ENCODE data around the gene SLC24A5.

Gene SLC24A5

DNA sequence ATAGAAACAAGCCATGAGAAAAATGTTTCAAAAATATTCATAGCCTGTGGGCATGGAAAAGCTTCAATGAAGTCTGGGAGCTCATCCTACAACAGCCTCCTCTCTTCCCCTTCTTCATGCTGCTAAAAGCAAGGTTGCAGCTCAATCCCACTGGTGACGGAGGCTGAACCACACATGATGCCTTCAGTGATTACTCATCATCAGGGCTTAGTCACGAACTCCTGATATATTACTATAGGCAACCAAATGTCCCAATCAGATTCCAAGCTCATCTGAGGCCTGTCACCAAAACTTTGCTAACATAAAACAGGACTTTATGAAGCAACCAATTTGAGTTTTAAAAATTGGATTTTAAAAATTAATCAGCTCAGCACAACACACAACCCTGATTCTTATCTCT is 24.0 kb upstream of the SLC24A5 start:
- no peaks in the 10 kb centered on the region for H4K20me1 ChIP-seq (ENCODE audit: insufficient read depth, low read length, poor library complexity, severe bottlenecking)
- H3K4me3 ChIP-seq (ENCODE audit: low read length, poor library complexity, severe bottlenecking) = no peak overlapping the region
- no peaks in the 10 kb centered on the region for H3F3A ChIP-seq (ENCODE audit: low read depth)
- H3K9ac ChIP-seq (ENCODE audit: low read depth, low read length, poor library complexity, severe bottlenecking) = no peak overlapping the region
- H3K36me3 ChIP-seq (ENCODE audit: insufficient read depth, low read length) = no peaks in the 10 kb centered on the region
- H3K4me1 ChIP-seq (ENCODE audit: insufficient read depth, low read length, poor library complexity, severe bottlenecking) = no peaks in the 10 kb centered on the region
- H3K9me3 ChIP-seq (ENCODE audit: insufficient read depth, low read depth, low read length) = no peaks in the 10 kb centered on the region
- H3K9me2 ChIP-seq (replicated peaks; ENCODE audit: low read depth, low read length) = no peaks in the 10 kb centered on the region
- H3K4me2 ChIP-seq (ENCODE audit: low read depth, low read length, poor library complexity, severe bottlenecking) = no peak overlapping the region
- TF ChIP-seq EZH2phosphoT487 (IDR thresholded peaks at IDR 0.05; ENCODE audit: borderline replicate concordance) = no peak
- TF ChIP-seq, protein P1, sequence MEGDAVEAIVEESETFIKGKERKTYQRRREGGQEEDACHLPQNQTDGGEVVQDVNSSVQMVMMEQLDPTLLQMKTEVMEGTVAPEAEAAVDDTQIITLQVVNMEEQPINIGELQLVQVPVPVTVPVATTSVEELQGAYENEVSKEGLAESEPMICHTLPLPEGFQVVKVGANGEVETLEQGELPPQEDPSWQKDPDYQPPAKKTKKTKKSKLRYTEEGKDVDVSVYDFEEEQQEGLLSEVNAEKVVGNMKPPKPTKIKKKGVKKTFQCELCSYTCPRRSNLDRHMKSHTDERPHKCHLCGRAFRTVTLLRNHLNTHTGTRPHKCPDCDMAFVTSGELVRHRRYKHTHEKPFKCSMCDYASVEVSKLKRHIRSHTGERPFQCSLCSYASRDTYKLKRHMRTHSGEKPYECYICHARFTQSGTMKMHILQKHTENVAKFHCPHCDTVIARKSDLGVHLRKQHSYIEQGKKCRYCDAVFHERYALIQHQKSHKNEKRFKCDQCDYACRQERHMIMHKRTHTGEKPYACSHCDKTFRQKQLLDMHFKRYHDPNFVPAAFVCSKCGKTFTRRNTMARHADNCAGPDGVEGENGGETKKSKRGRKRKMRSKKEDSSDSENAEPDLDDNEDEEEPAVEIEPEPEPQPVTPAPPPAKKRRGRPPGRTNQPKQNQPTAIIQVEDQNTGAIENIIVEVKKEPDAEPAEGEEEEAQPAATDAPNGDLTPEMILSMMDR (conservative IDR thresholded peaks at IDR 0.05; ENCODE audit: low read length) = no peak
- no peak overlapping the region for H2AFZ ChIP-seq (ENCODE audit: low read length)
- no peaks in the 10 kb centered on the region for H3K27me3 ChIP-seq (ENCODE audit: insufficient read depth, low read length, poor library complexity, severe bottlenecking)
- no peaks in the 10 kb centered on the region for H3K79me2 ChIP-seq (ENCODE audit: insufficient read depth, low read length)

DNA sequence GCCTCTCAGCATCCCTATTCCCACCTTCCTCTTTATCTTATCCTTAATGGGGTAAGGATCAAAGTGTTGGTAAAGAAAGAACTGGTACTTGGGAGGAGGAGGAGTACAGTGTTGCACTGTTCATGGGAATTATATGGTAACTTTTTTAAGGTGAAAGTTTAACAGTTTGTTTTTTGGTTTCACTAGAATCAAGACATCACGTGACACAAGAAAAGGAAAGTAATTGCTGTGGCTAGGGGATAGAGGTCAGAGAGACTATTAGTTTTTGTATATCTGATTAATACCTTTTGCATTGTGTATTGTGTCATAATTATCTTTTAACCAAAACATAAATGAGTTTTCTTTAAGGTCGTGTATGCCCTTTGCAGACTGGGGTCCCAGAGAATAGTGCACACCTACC is 23.5 kb upstream of the SLC24A5 start:
- no peaks in the 10 kb centered on the region for H3F3A ChIP-seq (ENCODE audit: low read depth)

DNA sequence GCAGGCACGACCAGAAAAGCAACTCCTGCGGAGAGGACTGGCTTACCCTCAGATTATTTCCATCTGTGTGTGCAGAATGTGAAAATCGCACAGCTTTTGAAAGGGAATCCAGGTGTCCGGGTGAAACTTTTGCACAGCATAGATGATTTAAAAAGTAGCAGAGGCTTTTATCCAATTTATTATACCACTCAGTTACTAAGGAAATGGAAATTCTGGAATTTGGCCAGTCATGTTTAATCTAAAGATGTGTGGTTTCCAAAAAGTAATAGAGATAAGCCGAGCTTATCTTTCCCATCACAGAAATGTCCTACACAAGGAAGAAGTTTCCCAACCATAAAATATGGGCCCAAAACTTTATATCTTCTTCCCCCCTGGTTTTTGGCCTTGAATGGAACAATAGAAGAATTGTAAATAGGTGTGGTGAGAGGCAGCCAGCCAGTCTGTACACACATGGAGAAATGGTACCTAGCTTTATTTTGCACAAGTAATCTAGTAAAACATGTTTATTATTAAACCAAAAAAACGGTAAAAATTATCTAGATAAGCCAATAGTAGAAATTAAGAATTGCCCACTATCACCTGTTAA is 19.3 kb upstream of the SLC24A5 start:
- Histone ChIP-seq H3K9me3 (ENCODE audit: insufficient read depth, low read depth, low read length) (no peaks in the 10 kb centered on the region), H3F3A (ENCODE audit: low read depth) (no peaks in the 10 kb centered on the region), H3K4me2 (ENCODE audit: low read depth, low read length, poor library complexity, severe bottlenecking) (no peak overlapping the region), H3K9me2 (replicated peaks; ENCODE audit: low read depth, low read length) (no peaks in the 10 kb centered on the region), H3K27me3 (ENCODE audit: insufficient read depth, low read length, poor library complexity, severe bottlenecking) (no peaks in the 10 kb centered on the region), H2AFZ (ENCODE audit: low read length) (no peak overlapping the region), H3K9ac (ENCODE audit: low read depth, low read length, poor library complexity, severe bottlenecking) (no peak overlapping the region), H3K36me3 (ENCODE audit: insufficient read depth, low read length) (no peaks in the 10 kb centered on the region), H3K4me1 (ENCODE audit: insufficient read depth, low read length, poor library complexity, severe bottlenecking) (no peaks in the 10 kb centered on the region), H4K20me1 (ENCODE audit: insufficient read depth, low read length, poor library complexity, severe bottlenecking) (no peaks in the 10 kb centered on the region), H3K4me3 (ENCODE audit: low read length, poor library complexity, severe bottlenecking) (no peak overlapping the region), H3K79me2 (ENCODE audit: insufficient read depth, low read length) (no peaks in the 10 kb centered on the region)
- no peak for TF ChIP-seq EZH2phosphoT487 (IDR thresholded peaks at IDR 0.05; ENCODE audit: borderline replicate concordance)
- TF ChIP-seq, protein P1 (conservative IDR thresholded peaks at IDR 0.05; ENCODE audit: low read length) = no peak

More for the DNA sequence above, 23.5 kb upstream of the SLC24A5 start:
- H3K36me3 ChIP-seq (ENCODE audit: insufficient read depth, low read length) = no peaks in the 10 kb centered on the region
- no peaks in the 10 kb centered on the region for H3K4me1 ChIP-seq (ENCODE audit: insufficient read depth, low read length, poor library complexity, severe bottlenecking)
- no peaks in the 10 kb centered on the region for H3K27me3 ChIP-seq (ENCODE audit: insufficient read depth, low read length, poor library complexity, severe bottlenecking)
- H3K9ac ChIP-seq (ENCODE audit: low read depth, low read length, poor library complexity, severe bottlenecking) = no peak overlapping the region
- H3K4me2 ChIP-seq (ENCODE audit: low read depth, low read length, poor library complexity, severe bottlenecking) = no peak overlapping the region
- TF ChIP-seq EZH2phosphoT487 (IDR thresholded peaks at IDR 0.05; ENCODE audit: borderline replicate concordance) = no peak
- TF ChIP-seq, protein P1 (conservative IDR thresholded peaks at IDR 0.05; ENCODE audit: low read length) = no peak
- H3K79me2 ChIP-seq (ENCODE audit: insufficient read depth, low read length) = no peaks in the 10 kb centered on the region
- no peaks in the 10 kb centered on the region for H4K20me1 ChIP-seq (ENCODE audit: insufficient read depth, low read length, poor library complexity, severe bottlenecking)
- H3K9me3 ChIP-seq (ENCODE audit: insufficient read depth, low read depth, low read length) = no peaks in the 10 kb centered on the region
- no peak overlapping the region for H3K4me3 ChIP-seq (ENCODE audit: low read length, poor library complexity, severe bottlenecking)
- H2AFZ ChIP-seq (ENCODE audit: low read length) = no peak overlapping the region
- H3K9me2 ChIP-seq (replicated peaks; ENCODE audit: low read depth, low read length) = no peaks in the 10 kb centered on the region

Data from Loucy (cell line).